ENCODE results near the gene TEDDM1.
"Not testable (repeated sequence)": the region's sequence is repeated elsewhere in the genome, so short reads cannot be mapped to it uniquely, and the experiment has no call there.

TEDDM1 gene

GRCh38 chr1:182400567-182400966 lies at the start of gene TEDDM1:
Gene TEDDM1, minus strand, starts transcription at chr1:182400667. Its CDS starts 182 bp downstream, at chr1:182400485.
- DNase-seq: no peak

- no peak for DNase-seq
Measured at GRCh38 chr1:182450087-182450486, 49.6 kb upstream of the TEDDM1 start, which contains the start of gene RGSL1. Gene RGSL1, plus strand, starts transcription at chr1:182450146. Its CDS starts 20 bp downstream, at chr1:182450166.

GRCh38 chr1:182447660-182448059 lies 47.2 kb upstream of the TEDDM1 start:
- no peak for DNase-seq

- not testable (repeated sequence) for DNase-seq
Measured at GRCh38 chr1:182447124-182447523, 46.7 kb upstream of the TEDDM1 start.

GRCh38 chr1:182446033-182446669 lies 45.7 kb upstream of the TEDDM1 start:
- peak; percentile 40 to 55 for DNase-seq

- no peak for DNase-seq
Measured at GRCh38 chr1:182444497-182444896, 44.0 kb upstream of the TEDDM1 start.

GRCh38 chr1:182442333-182442732 lies 41.9 kb upstream of the TEDDM1 start:
- DNase-seq: no peak

- DNase-seq: no peak
Measured at GRCh38 chr1:182441719-182442118, 41.3 kb upstream of the TEDDM1 start.

- DNase-seq: no peak
Measured at GRCh38 chr1:182438326-182438725, 37.9 kb upstream of the TEDDM1 start.

GRCh38 chr1:182433580-182433979 lies 33.1 kb upstream of the TEDDM1 start:
- DNase-seq: no peak

GRCh38 chr1:182431278-182431677 lies 30.8 kb upstream of the TEDDM1 start:
- DNase-seq: no peak

- no peak for DNase-seq
Measured at GRCh38 chr1:182430263-182431068, 30.0 kb upstream of the TEDDM1 start.

- no peak for DNase-seq
Measured at GRCh38 chr1:182428043-182428442, 27.6 kb upstream of the TEDDM1 start.

GRCh38 chr1:182426442-182427430 lies 26.3 kb upstream of the TEDDM1 start:
- no peak for DNase-seq

- DNase-seq: no peak
Measured at GRCh38 chr1:182415789-182416188, 15.3 kb upstream of the TEDDM1 start.

- DNase-seq: no peak
Measured at GRCh38 chr1:182413969-182414368, 13.5 kb upstream of the TEDDM1 start.

- DNase-seq: no peak
Measured at GRCh38 chr1:182413486-182413885, 13.0 kb upstream of the TEDDM1 start.

GRCh38 chr1:182410620-182411273 lies 10.3 kb upstream of the TEDDM1 start:
- no peak for DNase-seq

GRCh38 chr1:182410138-182410537 lies 9.7 kb upstream of the TEDDM1 start:
- DNase-seq: no peak

GRCh38 chr1:182408435-182409075 lies 8.1 kb upstream of the TEDDM1 start:
- no peak for DNase-seq

GRCh38 chr1:182407724-182408123 lies 7.3 kb upstream of the TEDDM1 start:
- no peak for DNase-seq

- no peak for DNase-seq
Measured at GRCh38 chr1:182406012-182406411, 5.5 kb upstream of the TEDDM1 start.
